Activated CD8-positive, alpha-beta memory T cell treated with anti-CD3 and anti-CD28 coated beads, Interleukin-2, amount 50 U/mL, for 24 hours (primary cell): ENCODE results near the gene EEF1E1.
"Not testable (repeated sequence)": the region's sequence is repeated elsewhere in the genome, so short reads cannot be mapped to it uniquely, and the experiment has no call there.

Experiments
- DNase-seq: peaks from one replicate; pipeline ENCODE4 v3.0.0-alpha.2; 2020; ENCODE audit errors: extremely low read depth

Gene EEF1E1

DNA sequence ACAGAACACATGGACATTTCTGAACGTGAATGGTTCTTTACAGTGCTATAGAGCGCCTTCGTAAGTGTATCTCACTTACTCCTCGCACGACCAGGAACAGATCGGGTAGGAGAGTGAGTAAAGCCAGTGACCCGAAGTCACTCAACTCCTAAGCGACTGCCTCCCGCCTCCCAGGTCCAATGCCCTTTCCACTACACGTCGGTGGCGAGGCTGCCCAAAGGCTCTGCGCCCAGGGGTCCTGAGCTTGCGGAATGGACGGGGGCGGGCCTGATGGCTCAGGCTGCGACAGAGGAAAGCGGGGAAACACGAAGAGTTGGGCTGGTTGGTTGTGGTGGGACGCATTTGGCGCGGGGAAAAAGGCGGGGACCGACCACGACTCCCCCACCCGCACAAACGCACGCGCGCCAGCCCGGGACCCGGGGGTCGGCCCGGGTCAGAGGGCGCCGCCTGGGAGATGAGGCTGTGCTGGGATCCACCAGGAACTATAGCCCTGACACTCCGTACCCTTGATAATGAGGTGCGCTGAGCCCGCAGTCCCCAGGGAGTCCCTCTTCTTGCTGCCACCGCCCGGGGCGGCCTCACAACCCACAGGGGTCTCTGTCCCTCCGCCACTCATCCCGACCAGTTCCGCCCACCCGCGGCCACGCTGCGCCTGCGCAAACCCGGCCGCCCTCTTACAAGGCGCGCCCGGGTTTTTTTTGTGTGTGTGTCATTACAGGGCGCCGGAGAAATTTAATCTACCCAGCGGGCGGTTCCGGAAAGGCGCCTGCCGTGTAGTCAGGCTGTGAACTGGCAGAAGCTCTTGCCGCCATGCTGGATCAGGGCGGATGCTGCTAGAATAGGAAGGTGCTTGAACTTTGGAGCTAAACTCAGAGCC, 38.3 kb downstream of the EEF1E1 start, which contains the start of gene BLOC1S5:
Gene BLOC1S5, minus strand, starts transcription at position 629 of the 877 bp plus-strand sequence. Its CDS starts 13 bp downstream, at position 616.
- DNase-seq = peak; percentile 95

DNA sequence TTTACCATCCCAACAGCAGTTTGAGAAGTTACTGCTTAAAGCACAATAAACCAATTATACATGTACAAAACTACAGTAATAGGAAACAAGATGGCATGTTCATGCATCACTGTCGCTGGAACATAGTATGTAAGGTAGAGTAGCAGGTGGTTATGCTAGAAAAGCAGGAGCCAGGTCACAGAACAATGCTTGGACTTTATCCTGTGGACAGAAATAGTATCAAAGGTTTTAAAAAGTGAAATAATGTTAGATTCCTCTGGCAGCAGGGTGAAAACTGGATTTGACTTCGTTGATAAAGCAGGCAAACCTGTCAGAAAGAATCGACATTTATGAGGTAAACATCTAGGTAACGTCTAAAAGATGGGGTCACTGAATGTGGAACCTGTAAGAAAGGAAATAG, 40.6 kb downstream of the EEF1E1 start:
- DNase-seq = no peak

- no peak for DNase-seq
Measured at GRCh38 chr6:8060346-8060745, 42.0 kb downstream of the EEF1E1 start.

DNA sequence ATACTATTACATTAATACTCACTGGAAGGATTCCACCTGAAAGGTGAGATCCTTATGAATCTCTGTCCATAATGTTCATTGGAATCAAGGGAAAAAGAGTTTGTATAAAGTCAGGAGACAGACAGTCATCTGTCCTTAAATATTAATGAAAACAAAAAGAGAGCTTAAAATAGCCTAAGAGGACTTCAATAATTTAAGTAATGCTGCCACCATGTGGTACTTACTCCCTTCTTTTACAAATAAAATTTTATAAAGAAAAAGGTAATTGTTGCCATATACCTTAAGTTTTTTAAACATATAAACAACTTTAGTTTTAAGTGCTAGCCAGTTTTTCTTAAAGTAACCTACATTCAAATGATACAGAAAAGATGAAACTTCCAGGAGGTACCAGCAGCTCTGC, 43.2 kb downstream of the EEF1E1 start:
- no peak for DNase-seq

GRCh38 chr6:8057793-8058192, 44.6 kb downstream of the EEF1E1 start:
- no peak for DNase-seq

GRCh38 chr6:8057263-8057662, 45.1 kb downstream of the EEF1E1 start:
- DNase-seq = no peak

DNA sequence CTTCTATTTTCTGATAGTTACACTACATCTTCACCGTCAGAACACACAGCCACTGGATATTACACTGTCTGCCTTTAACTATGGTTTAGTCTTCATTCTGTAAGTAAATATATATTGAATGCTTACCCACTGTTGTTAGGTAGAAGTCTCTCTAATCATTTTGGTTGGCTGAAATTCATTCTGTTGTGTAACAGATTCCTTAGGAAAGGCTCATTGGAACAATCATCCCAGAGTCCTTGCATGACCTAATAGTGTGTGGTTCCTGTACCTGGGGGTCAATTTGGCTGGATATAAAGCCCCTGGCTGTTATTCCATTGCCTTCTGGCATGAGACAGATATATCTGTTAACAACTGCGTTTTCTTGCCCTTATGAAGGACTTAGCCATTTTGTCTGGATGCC, 48.1 kb downstream of the EEF1E1 start:
- no peak for DNase-seq

DNA sequence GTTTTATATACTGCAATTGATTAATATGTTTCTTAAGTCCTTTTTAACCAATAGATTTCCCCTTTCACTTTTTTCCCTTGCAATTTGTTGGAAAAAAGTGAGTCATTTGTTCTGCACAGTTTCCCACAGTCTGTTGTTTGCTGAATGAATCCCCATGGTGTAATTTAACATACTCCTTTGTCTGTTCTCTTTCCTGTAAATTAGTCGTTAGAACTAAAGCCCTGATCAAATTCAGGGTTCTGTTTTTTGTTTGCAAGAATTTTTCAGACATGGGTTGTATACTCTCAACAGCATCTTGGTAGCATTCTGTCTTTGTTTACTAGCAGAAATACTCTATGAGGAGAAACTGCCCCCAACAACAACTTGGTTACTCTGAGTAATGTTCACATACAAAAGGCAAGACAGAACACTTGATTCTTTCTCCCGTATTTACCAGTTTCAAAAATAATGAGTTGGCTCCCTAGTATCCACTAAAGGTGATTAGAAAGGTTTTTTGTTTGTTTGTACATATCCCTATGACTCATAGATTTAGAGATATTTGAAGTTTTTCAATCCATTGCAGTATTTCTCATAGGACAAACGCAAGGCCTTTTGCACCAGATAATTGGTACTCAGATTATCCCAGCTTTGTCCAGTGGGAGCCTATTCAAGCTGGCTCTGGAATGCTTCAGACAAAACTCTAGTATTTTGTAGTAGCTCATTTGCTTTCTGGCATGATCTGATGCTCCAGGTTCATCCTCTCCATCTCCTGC, 54.6 kb downstream of the EEF1E1 start:
- no peak for DNase-seq

DNA sequence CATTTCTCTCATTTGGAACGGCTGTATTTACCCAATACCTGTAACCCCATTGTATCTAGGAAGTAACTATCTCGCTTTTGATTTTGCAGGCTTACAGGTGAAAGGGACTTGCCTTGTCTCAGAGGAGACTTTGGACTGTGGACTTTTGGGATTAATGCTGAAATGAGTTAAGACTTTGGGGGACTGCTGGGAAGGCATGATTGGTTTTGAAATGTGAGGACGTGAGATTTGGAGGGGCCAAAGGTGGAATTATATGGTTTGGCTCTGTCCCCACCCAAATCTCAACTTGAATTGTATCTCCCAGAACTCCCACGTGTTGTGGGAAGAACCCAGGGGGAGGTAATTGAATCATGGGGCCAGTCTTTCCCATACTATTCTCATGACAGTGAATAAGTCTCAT, 56.6 kb downstream of the EEF1E1 start:
- DNase-seq = not testable (repeated sequence)

- no peak for DNase-seq
Measured at GRCh38 chr6:8043221-8043620, 59.1 kb downstream of the EEF1E1 start.

DNA sequence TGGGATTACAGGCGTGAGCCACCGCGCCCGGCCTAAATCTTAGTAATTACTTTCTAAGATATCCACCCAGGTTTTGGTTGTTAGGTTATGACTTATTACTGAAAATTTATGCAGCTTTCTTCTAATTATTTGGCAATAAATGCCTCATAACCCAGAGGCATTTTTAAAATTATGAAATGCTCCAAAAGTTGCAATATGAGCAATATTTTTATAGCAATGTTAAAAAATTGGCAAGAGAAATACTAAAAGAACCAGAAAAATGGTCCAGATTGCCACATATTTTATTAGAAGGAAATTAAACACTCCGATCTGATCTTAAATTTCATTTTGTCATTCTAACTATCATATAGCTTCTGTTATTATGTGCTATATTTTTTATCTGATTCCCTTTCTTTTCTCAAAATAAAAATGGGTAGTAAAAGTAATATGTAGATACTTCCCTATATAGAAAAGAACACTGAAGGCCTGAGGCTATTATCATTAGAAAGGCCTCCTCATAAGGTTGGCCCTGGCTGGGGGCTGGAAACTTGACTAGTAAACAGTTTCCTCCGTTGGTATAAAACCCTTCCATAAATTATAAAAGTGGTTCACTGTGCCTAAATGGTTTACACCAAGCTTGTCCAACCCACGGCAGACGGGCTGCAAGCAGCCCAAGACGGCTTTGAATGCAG, 60.3 kb downstream of the EEF1E1 start:
- DNase-seq = no peak

DNA sequence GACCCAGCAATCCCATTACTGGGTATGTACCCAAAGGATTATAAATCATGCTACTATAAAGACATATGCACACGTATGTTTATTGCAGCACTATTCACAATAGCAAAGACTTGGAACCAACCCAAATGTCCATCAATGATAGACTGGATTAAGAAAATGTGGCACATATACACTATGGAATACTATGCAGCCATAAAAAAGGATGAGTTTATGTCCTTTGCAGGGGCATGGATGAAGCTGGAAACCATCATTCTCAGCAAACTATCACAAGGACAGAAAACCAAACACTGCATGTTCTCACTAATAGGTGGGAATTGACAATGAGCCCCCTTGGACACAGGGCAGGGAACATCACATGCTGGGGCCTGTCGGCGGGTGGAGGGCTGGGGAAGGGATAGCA, 68.2 kb downstream of the EEF1E1 start:
- not testable (repeated sequence) for DNase-seq

DNA sequence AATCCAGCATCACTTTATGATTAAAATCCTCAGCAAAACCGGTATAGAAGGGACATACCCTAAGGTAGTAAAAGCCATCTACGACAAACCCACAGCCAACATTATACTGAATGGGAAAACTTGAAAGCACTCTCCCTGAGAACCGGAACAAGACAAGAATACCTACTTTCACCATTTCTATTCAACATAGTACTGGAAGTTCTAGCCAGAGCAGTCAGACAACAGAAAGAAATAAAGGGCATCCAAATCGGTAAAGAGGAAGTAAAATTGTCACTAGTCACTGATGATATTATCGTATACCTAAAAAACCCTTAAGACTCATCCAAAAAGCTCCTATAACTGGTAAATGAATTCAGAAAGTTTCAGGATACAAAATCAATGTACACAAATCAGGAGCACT, 71.4 kb downstream of the EEF1E1 start:
- DNase-seq = no peak
